KMS-11 (cell line): Measurements from ENCODE around the gene CCT3.

Experiments used
- H2AFZ ChIP-seq: fragments of 200-600 bp; sonication (generic); 2 replicates; pipeline ENCODE4 v1.6.1; 2016; ENCODE audit warnings: antibody characterized with exemption, mixed run types, low read depth
- H3K27ac ChIP-seq: fragments of 200-600 bp; sonication (generic); 2 replicates; pipeline ENCODE4 v1.6.1; 2016; ENCODE audit warnings: mild to moderate bottlenecking, mixed run types
- H3K27me3 ChIP-seq: fragments of 200-600 bp; sonication (generic); 2 replicates; pipeline ENCODE4 v1.6.1; 2017; ENCODE audit warnings: mild to moderate bottlenecking, low read depth, mixed run types, moderate library complexity; ENCODE audit not compliant: insufficient read depth
- H3K36me3 ChIP-seq: fragments of 200-600 bp; sonication (generic); 2 replicates; pipeline ENCODE4 v1.6.1; 2017; ENCODE audit warnings: mild to moderate bottlenecking, mixed run types; ENCODE audit not compliant: insufficient read depth
- H3K4me1 ChIP-seq: fragments of 200-600 bp; sonication (generic); 2 replicates; pipeline ENCODE4 v1.6.1; 2016; ENCODE audit warnings: mild to moderate bottlenecking, low read depth, mixed run types; ENCODE audit not compliant: poor library complexity, severe bottlenecking
- H3K4me2 ChIP-seq: fragments of 200-600 bp; sonication (generic); 2 replicates; pipeline ENCODE4 v1.7.0; 2016; ENCODE audit warnings: mild to moderate bottlenecking, mixed run types
- H3K4me3 ChIP-seq: fragments of 200-600 bp; sonication (generic); IDR thresholded peaks from 2 replicates; pipeline ENCODE4 v1.6.1; 2017; ENCODE audit warnings: low read depth, low read length, mixed read lengths; ENCODE audit not compliant: insufficient read depth
- H3K79me2 ChIP-seq: fragments of 200-600 bp; sonication (generic); 2 replicates; pipeline ENCODE4 v1.6.1; 2016; ENCODE audit warnings: low read depth, mixed run types; ENCODE audit not compliant: insufficient read depth
- H3K9ac ChIP-seq: fragments of 200-600 bp; sonication (generic); 2 replicates; pipeline ENCODE4 v1.6.1; 2016; ENCODE audit warnings: mild to moderate bottlenecking, mixed run types
- H4K20me1 ChIP-seq: fragments of 200-600 bp; sonication (generic); 2 replicates; pipeline ENCODE4 v1.6.1; 2016; ENCODE audit warnings: mild to moderate bottlenecking, mixed run types; ENCODE audit not compliant: insufficient read depth
- CTCF ChIP-seq: fragments of 200-600 bp; sonication (generic); conservative IDR thresholded peaks from 2 replicates; pipeline ENCODE4 v1.6.1; 2017; ENCODE audit warnings: low read depth, mild to moderate bottlenecking, antibody characterized with exemption, low read length, moderate library complexity, mixed read lengths

Gene CCT3

GRCh38 chr1:156376146-156376545 lies 38.1 kb upstream of the CCT3 start:
- H3K9ac ChIP-seq: no peak overlapping the region
- no peaks in the 10 kb centered on the region for H4K20me1 ChIP-seq
- H3K4me3 ChIP-seq: no peak overlapping the region
- no peaks in the 10 kb centered on the region for H3K4me1 ChIP-seq
- H3K27me3 ChIP-seq: peaks cover 66% of the 10 kb centered on the region
- TF ChIP-seq CTCF: no peak; the same call in 1 of the 2 replicates
- no peaks in the 10 kb centered on the region for H3K36me3 ChIP-seq
- no peaks in the 10 kb centered on the region for H3K79me2 ChIP-seq
- H2AFZ ChIP-seq: no peak overlapping the region
- H3K27ac ChIP-seq: no peak overlapping the region
- no peak overlapping the region for H3K4me2 ChIP-seq

GRCh38 chr1:156373546-156373945 lies 35.5 kb upstream of the CCT3 start:
- Histone ChIP-seq H3K4me1 (no peaks in the 10 kb centered on the region), H3K9ac (no peak overlapping the region), H3K4me2 (no peak overlapping the region), H3K79me2 (no peaks in the 10 kb centered on the region), H2AFZ (no peak overlapping the region), H3K36me3 (no peaks in the 10 kb centered on the region), H3K27ac (no peak overlapping the region), H3K4me3 (no peak overlapping the region), H4K20me1 (no peaks in the 10 kb centered on the region), H3K27me3 (peaks cover 91% of the 10 kb centered on the region)
- TF ChIP-seq CTCF: no peak

GRCh38 chr1:156372876-156373275 lies 34.8 kb upstream of the CCT3 start:
- H3K27ac ChIP-seq: no peak overlapping the region
- no peaks in the 10 kb centered on the region for H3K36me3 ChIP-seq
- H3K27me3 ChIP-seq: peaks cover 97% of the 10 kb centered on the region
- no peak for TF ChIP-seq CTCF
- no peak overlapping the region for H3K4me2 ChIP-seq
- no peaks in the 10 kb centered on the region for H3K4me1 ChIP-seq
- no peak overlapping the region for H3K9ac ChIP-seq
- H3K79me2 ChIP-seq: no peaks in the 10 kb centered on the region
- no peaks in the 10 kb centered on the region for H4K20me1 ChIP-seq
- no peak overlapping the region for H3K4me3 ChIP-seq
- no peak overlapping the region for H2AFZ ChIP-seq

GRCh38 chr1:156372265-156372586 lies 34.1 kb upstream of the CCT3 start:
- no peak overlapping the region for H3K4me3 ChIP-seq
- H3K9ac ChIP-seq: no peak overlapping the region
- H3K79me2 ChIP-seq: no peaks in the 10 kb centered on the region
- H4K20me1 ChIP-seq: no peaks in the 10 kb centered on the region
- H3K27ac ChIP-seq: no peak overlapping the region
- no peak overlapping the region for H3K4me2 ChIP-seq
- H3K27me3 ChIP-seq: peaks cover 98% of the 10 kb centered on the region
- H2AFZ ChIP-seq: no peak overlapping the region
- no peaks in the 10 kb centered on the region for H3K4me1 ChIP-seq
- no peaks in the 10 kb centered on the region for H3K36me3 ChIP-seq
- TF ChIP-seq CTCF: no peak
